Peyer's patch (tissue), 4 donors: ENCODE measurements around the gene EML1. TPM values are rescaled to one million over a fixed set of nuclear protein-coding genes. Genes with fewer than 3 reads are reported as not detected.
"Not testable (repeated sequence)": the region's sequence is repeated elsewhere in the genome, so short reads cannot be mapped to it uniquely, and the experiment has no call there.

Experiments used
- DNase-seq, 3 donors: peaks; one replicate each; pipeline ENCODE4 v3.0.0-alpha.2; 2017 to 2019
- H3K27ac ChIP-seq, 4 donors: fragments of 200-600 bp; sonication (generic); one replicate each; pipeline ENCODE4 v1.5.1; 2016 to 2019
- H3K27me3 ChIP-seq, 2 donors: fragments of 200-600 bp; sonication (generic); one replicate each; pipeline ENCODE4 v1.5.1; 2019
- H3K36me3 ChIP-seq, 3 donors: fragments of 200-600 bp; sonication (generic); one replicate each; pipeline ENCODE4 v1.5.1; 2016 to 2019
- H3K4me1 ChIP-seq, 4 donors: fragments of 200-600 bp; sonication (generic); one replicate each; pipeline ENCODE4 v1.5.1; 2016 to 2019
- H3K4me3 ChIP-seq, 4 donors: fragments of 200-600 bp; sonication (generic); 1 replicate in 3 of 4; 2 replicates in 1 of 4; pipeline ENCODE4 v1.5.1; 2016 to 2019; ENCODE audit warnings: mild to moderate bottlenecking in 1 of 4
- H3K9me3 ChIP-seq, 4 donors: fragments of 200-600 bp; sonication (generic); one replicate each; pipeline ENCODE4 v1.5.1; 2016 to 2019; ENCODE audit warnings: mild to moderate bottlenecking in 1 of 4
- POLR2A ChIP-seq, 2 donors: fragments of 450-650 bp; IDR thresholded peaks; one replicate each; pipeline ENCODE4 v1.5.1; 2017; ENCODE audit warnings: antibody characterized with exemption in 2 of 2, mild to moderate bottlenecking in 2 of 2, moderate library complexity in 2 of 2
- total RNA-seq, 4 donors: library from RNA; depleted of rRNA; stranded (reverse); fragments of >200 nt; gene quantifications; one replicate each; pipeline ENCODE4 v1.1.0, GENCODE V29; 2016
- TF ChIP-seq, protein P1 (sequence below), 6 experiments: fragments of 450-650 bp in 4 of 6; fragments of 200-600 bp in 2 of 6; sonication (generic) in 1 of 6; IDR thresholded peaks; one replicate each; pipeline ENCODE4 v1.5.1; 2017 to 2019; ENCODE audit warnings: antibody characterized with exemption in 6 of 6, mild to moderate bottlenecking in 3 of 6, moderate library complexity in 1 of 6

The EML1 gene
- total RNA-seq, 4 donors from 2014 or later = 12.3 to 32.2 (median 18.9) TPM

DNA sequence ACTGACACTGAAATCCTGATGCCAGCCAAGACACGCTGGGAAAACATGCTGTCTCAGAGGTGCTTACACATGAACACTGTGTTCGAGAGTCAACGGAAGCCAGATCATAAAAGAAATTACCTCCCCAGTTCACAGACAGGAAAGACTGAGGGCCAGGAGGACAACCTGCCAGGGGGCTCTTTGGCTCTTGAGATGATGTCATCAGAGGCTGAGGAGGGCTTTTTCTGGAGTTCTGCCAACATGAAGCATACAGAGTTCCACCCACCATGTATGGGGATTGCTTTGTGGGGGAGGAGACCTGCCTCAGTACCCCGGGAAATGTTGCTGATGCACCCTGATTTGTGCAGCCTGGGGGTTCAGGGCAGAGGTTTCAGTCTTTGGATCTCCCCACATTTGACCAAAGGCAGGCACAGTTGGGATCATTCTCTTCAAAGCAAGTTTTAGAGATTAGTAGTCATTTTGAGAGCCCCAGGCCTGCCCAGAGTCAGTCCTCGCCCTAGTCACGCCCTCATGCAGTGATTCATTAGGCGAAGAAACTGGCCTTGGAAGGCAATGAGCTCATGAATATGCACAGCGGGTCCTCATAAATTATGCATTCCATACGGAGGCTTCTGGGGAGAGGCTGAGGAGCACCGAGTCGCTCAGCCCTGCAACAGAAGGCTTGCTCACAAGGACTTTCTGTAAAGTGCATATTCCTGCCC is 34.9 kb upstream of the EML1 start:
- TF ChIP-seq POLR2A (IDR thresholded peaks at IDR 0.05) = no peak
- TF ChIP-seq, protein P1, sequence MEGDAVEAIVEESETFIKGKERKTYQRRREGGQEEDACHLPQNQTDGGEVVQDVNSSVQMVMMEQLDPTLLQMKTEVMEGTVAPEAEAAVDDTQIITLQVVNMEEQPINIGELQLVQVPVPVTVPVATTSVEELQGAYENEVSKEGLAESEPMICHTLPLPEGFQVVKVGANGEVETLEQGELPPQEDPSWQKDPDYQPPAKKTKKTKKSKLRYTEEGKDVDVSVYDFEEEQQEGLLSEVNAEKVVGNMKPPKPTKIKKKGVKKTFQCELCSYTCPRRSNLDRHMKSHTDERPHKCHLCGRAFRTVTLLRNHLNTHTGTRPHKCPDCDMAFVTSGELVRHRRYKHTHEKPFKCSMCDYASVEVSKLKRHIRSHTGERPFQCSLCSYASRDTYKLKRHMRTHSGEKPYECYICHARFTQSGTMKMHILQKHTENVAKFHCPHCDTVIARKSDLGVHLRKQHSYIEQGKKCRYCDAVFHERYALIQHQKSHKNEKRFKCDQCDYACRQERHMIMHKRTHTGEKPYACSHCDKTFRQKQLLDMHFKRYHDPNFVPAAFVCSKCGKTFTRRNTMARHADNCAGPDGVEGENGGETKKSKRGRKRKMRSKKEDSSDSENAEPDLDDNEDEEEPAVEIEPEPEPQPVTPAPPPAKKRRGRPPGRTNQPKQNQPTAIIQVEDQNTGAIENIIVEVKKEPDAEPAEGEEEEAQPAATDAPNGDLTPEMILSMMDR (IDR thresholded peaks at IDR 0.05) = no peak
- Histone ChIP-seq H3K36me3 (no peaks in the 10 kb centered on the region), H3K4me3 (no peak overlapping the region), H3K9me3 (no peaks in the 10 kb centered on the region), H3K27me3 (no peaks in the 10 kb centered on the region), H3K27ac (peak overlapping the region in 2 of 4 donors; percentile 50 to 76), H3K4me1 (peaks cover 0 to 36% (median 2%) of the 10 kb centered on the region in 4 donors)
- DNase-seq = peak in 1 of 3 donors; percentile 39

DNA sequence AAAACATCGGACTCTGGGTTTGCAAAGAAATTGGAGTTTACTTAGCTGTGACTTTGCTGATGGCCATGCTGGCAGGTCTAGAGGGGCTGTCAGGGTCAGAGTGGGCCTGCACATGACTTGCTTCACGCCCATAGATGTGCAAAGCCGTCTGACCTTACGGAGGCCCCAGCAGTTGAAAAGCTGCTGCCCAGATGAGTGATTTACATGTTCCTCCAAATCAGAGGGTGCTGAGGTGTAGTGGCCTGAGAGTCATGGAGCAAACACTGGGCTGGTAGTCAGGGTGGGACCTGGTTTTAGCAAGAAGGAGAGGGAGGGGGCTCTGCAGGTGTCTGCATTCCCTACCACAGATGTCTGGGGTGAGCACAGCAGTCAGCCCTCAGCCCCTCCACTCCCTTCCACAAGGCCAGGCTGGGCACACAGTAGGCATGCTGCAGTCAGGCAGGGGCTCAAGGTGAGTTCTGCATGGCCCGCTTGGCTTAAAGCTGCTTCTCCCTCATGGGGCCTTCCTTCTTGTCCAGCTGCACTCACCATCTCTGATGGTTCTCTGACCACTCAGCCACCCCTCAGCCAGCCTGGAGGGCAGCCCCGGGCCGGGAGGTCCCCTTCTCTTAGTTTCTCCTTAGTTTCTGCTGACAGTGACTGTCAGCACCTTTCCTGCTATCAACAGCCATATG is 34.2 kb upstream of the EML1 start:
- TF ChIP-seq, protein P1 (IDR thresholded peaks at IDR 0.05) = no peak
- TF ChIP-seq POLR2A (IDR thresholded peaks at IDR 0.05) = no peak
- H3K27me3 ChIP-seq = no peaks in the 10 kb centered on the region
- peak in 1 of 3 donors; percentile 33 for DNase-seq
- no peaks in the 10 kb centered on the region for H3K9me3 ChIP-seq
- no peaks in the 10 kb centered on the region for H3K36me3 ChIP-seq
- H3K4me3 ChIP-seq = no peak overlapping the region
- H3K4me1 ChIP-seq = peaks cover 0 to 31% (median 2%) of the 10 kb centered on the region in 4 donors
- peak overlapping the region in 1 of 4 donors; percentile 76 for H3K27ac ChIP-seq

DNA sequence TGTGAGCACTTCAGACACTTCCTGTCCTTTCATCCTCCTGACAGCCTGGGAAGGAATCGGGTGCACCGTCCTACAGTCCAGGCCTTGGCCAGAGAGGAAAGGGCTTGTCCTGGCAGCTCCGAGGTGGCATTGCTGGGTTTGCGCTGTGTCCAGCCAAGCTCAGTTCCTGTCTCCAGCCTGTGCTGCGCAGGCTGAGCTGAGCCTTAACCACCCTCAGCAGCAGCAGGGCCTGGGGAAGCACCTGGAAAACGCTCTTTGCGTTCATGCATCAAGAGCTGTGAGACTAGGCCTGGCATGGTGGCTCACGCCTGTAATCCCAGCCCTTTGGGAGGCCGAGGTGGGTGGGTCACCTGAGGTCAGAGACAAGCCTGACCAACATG is 33.7 kb upstream of the EML1 start:
- Histone ChIP-seq H3K27ac (peak overlapping the region in 1 of 4 donors; percentile 76), H3K4me1 (peaks cover 0 to 29% (median 2%) of the 10 kb centered on the region in 4 donors)
- TF ChIP-seq POLR2A (IDR thresholded peaks at IDR 0.05) = no peak
- TF ChIP-seq, protein P1 (IDR thresholded peaks at IDR 0.05) = no peak

DNA sequence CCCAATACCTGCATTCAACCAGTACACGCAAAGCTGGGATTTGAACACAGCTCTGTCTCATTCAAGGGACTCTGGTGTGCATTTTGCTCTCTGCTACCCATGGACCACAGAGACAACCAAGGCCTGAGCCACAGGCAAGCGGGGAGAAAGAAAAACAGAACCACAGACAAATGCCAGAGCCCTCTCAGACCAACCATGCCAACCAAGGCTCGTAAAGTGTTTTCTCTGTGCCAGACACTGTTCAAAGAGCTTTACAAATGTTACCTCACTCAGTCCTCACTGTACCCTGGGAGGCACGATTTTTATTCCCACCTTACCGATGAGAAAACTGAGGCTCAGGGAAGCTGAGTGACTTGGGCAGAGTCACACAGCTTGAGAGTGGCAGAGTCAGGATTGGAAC is 32.4 kb upstream of the EML1 start:
- DNase-seq = peak in 1 of 3 donors; percentile 1
- Histone ChIP-seq H3K27me3 (no peaks in the 10 kb centered on the region), H3K4me3 (no peak overlapping the region), H3K9me3 (no peaks in the 10 kb centered on the region), H3K4me1 (peaks cover 0 to 17% (median 1%) of the 10 kb centered on the region in 4 donors), H3K27ac (peak overlapping the region in 1 of 4 donors; percentile 47), H3K36me3 (no peaks in the 10 kb centered on the region)
- no peak for TF ChIP-seq POLR2A (IDR thresholded peaks at IDR 0.05)
- TF ChIP-seq, protein P1 (IDR thresholded peaks at IDR 0.05) = no peak

More for the DNA sequence above, 33.7 kb upstream of the EML1 start:
- Histone ChIP-seq H3K9me3 (no peaks in the 10 kb centered on the region), H3K27me3 (no peaks in the 10 kb centered on the region), H3K36me3 (no peaks in the 10 kb centered on the region), H3K4me3 (no peak overlapping the region)
- DNase-seq = peak in 1 of 3 donors; percentile 31

DNA sequence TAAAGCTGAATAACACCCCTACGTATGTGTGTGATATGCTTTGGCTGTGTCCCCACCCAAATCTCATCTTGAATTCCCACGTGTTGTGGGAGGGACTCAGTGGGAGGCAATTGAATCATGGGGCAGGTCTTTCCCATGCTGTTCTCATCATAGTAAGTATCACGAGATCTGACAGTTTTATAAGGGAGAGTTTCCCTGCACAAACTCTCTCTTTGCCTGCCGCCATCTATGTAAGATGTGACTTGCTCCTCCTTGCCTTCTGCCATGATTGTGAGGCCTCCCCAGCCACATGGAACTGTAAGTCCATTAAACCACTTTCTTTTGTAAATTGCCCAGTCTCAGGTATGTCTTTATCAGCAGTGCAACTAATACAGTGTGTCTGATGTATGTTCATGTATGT is 30.3 kb upstream of the EML1 start:
- not testable (repeated sequence) for DNase-seq, H3K4me3 ChIP-seq, H3K36me3 ChIP-seq, H3K9me3 ChIP-seq, H3K27ac ChIP-seq, H3K27me3 ChIP-seq
- H3K4me1 ChIP-seq = peaks cover 0 to 13% (median 0%) of the 10 kb centered on the region in 4 donors
